Activated T-cell treated with anti-CD3 and anti-CD28 coated beads, Interleukin-2, amount 50 U/mL, for 24 hours (primary cell): Measurements from ENCODE around the gene STH.

ENCODE experiments used
- DNase-seq: peaks from one replicate; pipeline ENCODE4 v3.0.0-alpha.2; 2020
- H3K27ac Mint-ChIP-seq: 2 replicates; pipeline ENCODE4 v1.8.0; 2020; ENCODE audit warnings: mild to moderate bottlenecking, mixed read lengths
- H3K27me3 Mint-ChIP-seq: 2 replicates; pipeline ENCODE4 v1.8.0; 2020; ENCODE audit warnings: mixed read lengths
- H3K36me3 Mint-ChIP-seq: 2 replicates; pipeline ENCODE4 v1.8.0; 2020; ENCODE audit warnings: low read depth, mixed read lengths
- H3K4me1 Mint-ChIP-seq: 2 replicates; pipeline ENCODE4 v1.8.0; 2020; ENCODE audit warnings: low read depth, mixed read lengths
- H3K4me3 Mint-ChIP-seq: 2 replicates; pipeline ENCODE4 v1.8.0; 2020; ENCODE audit warnings: mild to moderate bottlenecking, moderate library complexity, mixed read lengths
- H3K9me3 Mint-ChIP-seq: 2 replicates; pipeline ENCODE4 v1.8.0; 2020; ENCODE audit warnings: mixed read lengths

Gene STH

GRCh38 chr17:45961206-45961605 is 37.8 kb upstream of the STH start:
- Mint-ChIP-seq H3K36me3 (no peaks in the 10 kb centered on the region), H3K4me1 (no peaks in the 10 kb centered on the region)

GRCh38 chr17:45962221-45962972 is 36.7 kb upstream of the STH start:
- DNase-seq: no peak
- Mint-ChIP-seq H3K36me3 (no peaks in the 10 kb centered on the region), H3K27me3 (peaks cover 11% of the 10 kb centered on the region), H3K27ac (no peak overlapping the region), H3K4me1 (no peaks in the 10 kb centered on the region), H3K9me3 (no peaks in the 10 kb centered on the region), H3K4me3 (no peak overlapping the region)

More at GRCh38 chr17:45961206-45961605, 37.8 kb upstream of the STH start:
- H3K27ac Mint-ChIP-seq: no peak overlapping the region
- DNase-seq: no peak
- peaks cover 6% of the 10 kb centered on the region for H3K27me3 Mint-ChIP-seq
- no peaks in the 10 kb centered on the region for H3K9me3 Mint-ChIP-seq
- H3K4me3 Mint-ChIP-seq: no peak overlapping the region

DNA sequence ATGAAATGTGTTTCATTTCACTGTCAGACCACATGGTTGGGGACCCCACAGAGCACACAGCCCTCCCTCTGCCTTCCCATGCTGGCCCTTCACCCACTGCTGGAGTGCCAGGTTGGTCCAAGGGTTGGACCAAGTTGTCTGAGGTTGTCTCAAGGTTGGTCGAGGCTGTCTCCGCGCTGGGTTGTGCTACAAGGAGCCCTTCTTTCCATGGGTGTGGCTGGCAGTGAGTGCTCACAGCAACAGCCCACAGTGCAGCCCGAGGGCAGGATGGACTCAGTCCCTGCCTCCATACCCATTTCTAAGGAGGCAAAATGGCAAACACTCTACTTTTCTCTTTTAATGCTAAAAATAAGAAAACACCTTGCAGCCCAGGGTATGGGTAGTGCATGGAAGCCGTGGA is 35.8 kb upstream of the STH start:
- Mint-ChIP-seq H3K36me3 (no peaks in the 10 kb centered on the region), H3K4me3 (no peak overlapping the region)
- no peak for DNase-seq

DNA sequence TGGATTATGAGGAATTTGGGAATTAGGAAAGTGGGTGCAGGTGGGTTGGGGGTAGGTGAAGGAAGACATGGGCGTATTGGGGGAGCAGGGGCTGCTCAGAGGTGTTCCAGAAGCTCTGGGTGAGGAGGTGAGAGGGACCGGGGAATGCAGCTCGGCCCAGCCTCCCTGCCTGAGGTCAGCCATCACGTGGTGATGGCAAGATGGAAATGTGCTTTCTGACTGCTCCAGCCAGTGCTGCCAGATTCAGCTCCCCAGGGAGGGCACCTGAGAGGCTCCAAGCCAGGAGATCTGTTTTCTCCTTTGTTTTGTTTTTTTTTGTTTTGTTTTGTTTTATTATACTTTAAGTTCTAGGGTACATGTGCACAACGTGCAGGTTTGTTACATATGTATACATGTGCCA is 35.2 kb upstream of the STH start:
- H3K27ac Mint-ChIP-seq: no peak overlapping the region
- no peaks in the 10 kb centered on the region for H3K9me3 Mint-ChIP-seq
- H3K4me1 Mint-ChIP-seq: no peaks in the 10 kb centered on the region
- no peaks in the 10 kb centered on the region for H3K36me3 Mint-ChIP-seq
- no peak overlapping the region for H3K4me3 Mint-ChIP-seq
- H3K27me3 Mint-ChIP-seq: peaks cover 16% of the 10 kb centered on the region
- DNase-seq: no peak

More for the DNA sequence above, 35.8 kb upstream of the STH start:
- Mint-ChIP-seq H3K9me3 (no peaks in the 10 kb centered on the region), H3K27me3 (peaks cover 16% of the 10 kb centered on the region), H3K27ac (no peak overlapping the region), H3K4me1 (no peaks in the 10 kb centered on the region)

- Mint-ChIP-seq H3K4me1 (no peaks in the 10 kb centered on the region), H3K4me3 (no peak overlapping the region), H3K27me3 (peaks cover 18% of the 10 kb centered on the region), H3K9me3 (no peaks in the 10 kb centered on the region), H3K27ac (no peak overlapping the region), H3K36me3 (no peaks in the 10 kb centered on the region)
- DNase-seq: no peak
Observed at GRCh38 chr17:45964634-45965033, 34.4 kb upstream of the STH start.

DNA sequence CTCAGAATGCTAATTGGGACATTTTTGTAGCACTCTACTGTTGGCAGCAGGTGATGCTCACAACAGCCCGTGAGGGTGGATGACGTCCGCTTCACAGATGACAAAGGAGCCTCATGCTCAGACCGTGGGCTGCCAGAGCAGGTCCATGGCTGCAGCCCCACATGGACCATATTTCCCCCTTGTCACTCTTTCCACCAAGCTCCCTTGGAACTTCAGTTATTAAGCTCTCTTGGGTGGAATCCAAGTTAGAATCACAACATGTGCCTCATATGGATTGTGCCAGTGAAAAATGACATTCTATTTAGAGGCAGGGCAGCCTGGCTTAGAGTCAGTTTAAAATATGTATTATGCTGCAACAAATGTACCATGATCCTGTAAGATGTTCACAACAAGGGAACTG is 33.2 kb upstream of the STH start:
- Mint-ChIP-seq H3K9me3 (no peaks in the 10 kb centered on the region), H3K27ac (no peak overlapping the region), H3K4me1 (no peaks in the 10 kb centered on the region), H3K27me3 (peaks cover 23% of the 10 kb centered on the region), H3K4me3 (no peak overlapping the region), H3K36me3 (no peaks in the 10 kb centered on the region)
- no peak for DNase-seq

DNA sequence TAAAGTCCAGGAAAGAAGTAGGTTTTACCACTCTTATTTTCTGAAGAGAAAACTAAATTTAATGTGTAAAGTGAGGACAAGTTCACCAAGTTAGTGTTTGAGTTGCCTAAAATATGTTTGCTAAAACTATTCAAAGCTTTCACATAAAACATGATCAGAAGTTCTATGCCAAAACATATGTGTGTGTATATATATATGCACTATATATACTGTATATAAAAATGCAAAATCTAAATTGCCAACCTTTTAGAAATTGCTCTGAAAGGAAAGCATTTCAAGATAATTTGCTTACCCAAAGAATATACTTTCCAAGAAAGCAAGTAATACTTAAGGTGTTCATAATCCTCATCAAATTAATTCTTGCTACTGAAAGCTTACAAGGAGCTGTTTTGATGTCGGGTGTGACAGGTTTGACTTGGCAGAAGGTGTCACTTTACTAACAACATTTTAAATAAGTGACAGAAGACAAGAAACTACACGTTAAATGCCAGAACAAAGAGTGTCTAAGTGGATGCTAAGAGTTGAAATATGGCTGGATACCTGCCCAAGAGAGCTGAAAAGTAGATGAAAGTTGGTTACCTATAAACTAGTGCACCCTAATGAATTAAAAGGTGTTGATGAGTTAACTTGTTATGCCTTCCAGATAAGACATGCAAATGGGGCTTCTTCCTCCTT is 32.3 kb upstream of the STH start:
- H3K27me3 Mint-ChIP-seq: peaks cover 23% of the 10 kb centered on the region
- no peaks in the 10 kb centered on the region for H3K9me3 Mint-ChIP-seq
- H3K4me1 Mint-ChIP-seq: no peaks in the 10 kb centered on the region
- no peak overlapping the region for H3K27ac Mint-ChIP-seq
- H3K36me3 Mint-ChIP-seq: no peaks in the 10 kb centered on the region
- H3K4me3 Mint-ChIP-seq: no peak overlapping the region
- no peak for DNase-seq

DNA sequence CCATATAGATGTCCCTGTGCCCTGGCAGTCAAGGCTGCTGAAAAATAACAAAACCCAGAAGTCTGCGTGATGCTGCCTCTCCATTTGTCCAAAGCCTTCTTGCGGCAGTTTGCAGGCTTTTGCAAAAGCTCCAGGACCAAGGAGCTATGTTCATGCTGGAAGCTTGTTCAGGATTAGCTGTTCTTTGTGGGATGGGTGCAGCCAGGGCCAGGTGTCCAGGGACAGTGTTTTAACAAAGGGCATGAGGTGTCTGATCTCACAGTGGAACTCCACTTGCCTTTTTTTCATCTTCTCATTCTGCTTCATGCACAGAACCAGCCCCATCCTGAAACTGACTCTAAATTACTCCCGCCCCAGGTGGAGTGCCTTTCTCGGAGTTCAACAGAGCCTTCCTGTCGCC is 31.7 kb upstream of the STH start:
- Mint-ChIP-seq H3K9me3 (no peaks in the 10 kb centered on the region), H3K4me3 (no peak overlapping the region), H3K36me3 (no peaks in the 10 kb centered on the region), H3K4me1 (no peaks in the 10 kb centered on the region), H3K27me3 (peaks cover 23% of the 10 kb centered on the region), H3K27ac (no peak overlapping the region)
- DNase-seq: no peak

DNA sequence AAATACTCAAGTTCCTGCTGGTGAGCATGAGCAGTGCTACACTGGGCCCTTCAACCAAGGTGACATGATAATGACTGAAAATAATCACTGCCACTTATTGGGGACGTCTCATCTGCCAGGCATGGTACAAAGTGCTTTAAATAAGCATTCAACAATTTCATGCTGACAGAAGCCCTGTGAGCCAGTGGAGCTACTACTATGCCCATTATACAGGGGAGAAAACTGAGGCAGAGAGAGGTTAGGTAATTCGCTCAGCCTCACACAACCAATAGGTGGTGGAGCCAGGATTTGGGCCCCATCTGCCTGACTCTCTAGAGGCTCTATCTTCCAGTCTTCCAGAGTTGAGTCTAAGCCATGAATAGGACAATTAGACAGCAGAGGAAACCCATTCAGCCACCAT is 30.3 kb upstream of the STH start:
- H3K4me1 Mint-ChIP-seq: no peaks in the 10 kb centered on the region
- H3K27me3 Mint-ChIP-seq: peaks cover 23% of the 10 kb centered on the region
- H3K36me3 Mint-ChIP-seq: no peaks in the 10 kb centered on the region
- no peak for DNase-seq
- no peak overlapping the region for H3K27ac Mint-ChIP-seq
- no peak overlapping the region for H3K4me3 Mint-ChIP-seq
- no peaks in the 10 kb centered on the region for H3K9me3 Mint-ChIP-seq

DNA sequence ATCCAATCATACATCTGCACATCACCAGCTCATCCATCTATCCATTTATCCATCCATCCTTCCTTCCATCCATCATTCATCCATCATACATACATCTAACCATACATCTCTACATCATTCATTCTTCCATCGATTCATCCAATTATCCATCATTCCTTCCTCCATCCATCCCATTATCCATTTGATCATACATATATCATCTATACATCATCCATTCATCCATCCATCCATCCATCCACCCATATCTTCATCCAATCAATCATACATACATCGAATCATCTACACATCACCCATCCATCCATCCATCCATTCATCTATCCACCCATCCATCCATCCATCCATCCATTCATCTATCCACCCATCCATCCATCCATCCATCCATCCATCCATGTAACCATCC is 29.3 kb upstream of the STH start:
- Mint-ChIP-seq H3K4me3 (no peak overlapping the region), H3K36me3 (no peaks in the 10 kb centered on the region), H3K9me3 (no peaks in the 10 kb centered on the region), H3K4me1 (no peaks in the 10 kb centered on the region), H3K27ac (no peak overlapping the region), H3K27me3 (peaks cover 23% of the 10 kb centered on the region)
- DNase-seq: no peak

GRCh38 chr17:45970659-45971058 is 28.4 kb upstream of the STH start:
- H3K27ac Mint-ChIP-seq: no peak overlapping the region
- peaks cover 22% of the 10 kb centered on the region for H3K27me3 Mint-ChIP-seq
- DNase-seq: no peak
- no peak overlapping the region for H3K4me3 Mint-ChIP-seq
- H3K36me3 Mint-ChIP-seq: no peaks in the 10 kb centered on the region
- H3K4me1 Mint-ChIP-seq: no peaks in the 10 kb centered on the region
- no peaks in the 10 kb centered on the region for H3K9me3 Mint-ChIP-seq

- Mint-ChIP-seq H3K36me3 (no peaks in the 10 kb centered on the region), H3K27ac (no peak overlapping the region), H3K27me3 (peaks cover 18% of the 10 kb centered on the region), H3K9me3 (no peaks in the 10 kb centered on the region), H3K4me3 (no peak overlapping the region), H3K4me1 (no peaks in the 10 kb centered on the region)
- no peak for DNase-seq
Observed at GRCh38 chr17:45971698-45972141, 27.3 kb upstream of the STH start.

GRCh38 chr17:45972531-45972930 is 26.5 kb upstream of the STH start:
- Mint-ChIP-seq H3K27me3 (peaks cover 12% of the 10 kb centered on the region), H3K27ac (no peak overlapping the region), H3K36me3 (no peaks in the 10 kb centered on the region), H3K4me3 (no peak overlapping the region), H3K9me3 (no peaks in the 10 kb centered on the region), H3K4me1 (no peaks in the 10 kb centered on the region)
- DNase-seq: no peak

GRCh38 chr17:45973099-45973780 is 25.8 kb upstream of the STH start:
- H3K4me1 Mint-ChIP-seq: no peaks in the 10 kb centered on the region
- H3K9me3 Mint-ChIP-seq: no peaks in the 10 kb centered on the region
- H3K36me3 Mint-ChIP-seq: no peaks in the 10 kb centered on the region
- no peak overlapping the region for H3K4me3 Mint-ChIP-seq
- no peak overlapping the region for H3K27ac Mint-ChIP-seq
- DNase-seq: no peak
- peaks cover 7% of the 10 kb centered on the region for H3K27me3 Mint-ChIP-seq
